ENCODE measurements around the gene SEMA5A.

Gene SEMA5A

GRCh38 chr5:9034649-9035048, 511.2 kb downstream of the SEMA5A start:
- no peaks in the 10 kb centered on the region for H3K36me3 ChIP-seq (ENCODE audit: insufficient read depth, low read length)
- no peak overlapping the region for H3K4me3 ChIP-seq (ENCODE audit: low read length)
- no peaks in the 10 kb centered on the region for H3K27me3 ChIP-seq (ENCODE audit: insufficient read depth, low read length)
- no peak overlapping the region for H2AFZ ChIP-seq (ENCODE audit: low read depth, low read length)
- H3K4me1 ChIP-seq (ENCODE audit: insufficient read depth, low read length) = peaks cover 33% of the 10 kb centered on the region
- H3K9me3 ChIP-seq (ENCODE audit: low read length) = no peaks in the 10 kb centered on the region

DNA sequence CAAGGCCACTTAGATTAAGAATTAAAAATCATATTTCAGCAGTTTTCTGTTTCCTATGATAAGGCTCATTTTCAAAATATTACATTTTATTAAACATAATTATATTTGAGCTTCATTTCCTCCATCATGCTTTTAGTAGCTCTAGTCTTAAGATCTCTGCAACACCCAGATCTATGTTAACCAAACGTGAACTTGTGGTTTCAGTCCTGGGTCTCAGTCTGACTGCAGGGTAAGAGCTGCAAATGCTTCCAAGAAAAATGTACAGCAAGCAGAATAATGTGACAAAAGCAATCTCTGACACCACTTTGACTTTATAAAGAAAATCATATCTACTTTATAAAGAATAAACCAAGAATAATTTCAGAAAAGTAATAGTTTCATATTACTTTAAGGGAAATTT, 512.4 kb downstream of the SEMA5A start:
- Histone ChIP-seq H3K36me3 (ENCODE audit: insufficient read depth, low read length) (no peaks in the 10 kb centered on the region), H3K27me3 (ENCODE audit: insufficient read depth, low read length) (no peaks in the 10 kb centered on the region), H3K4me1 (ENCODE audit: insufficient read depth, low read length) (peaks cover 33% of the 10 kb centered on the region), H2AFZ (ENCODE audit: low read depth, low read length) (no peak overlapping the region), H3K9me3 (ENCODE audit: low read length) (no peaks in the 10 kb centered on the region), H3K4me3 (ENCODE audit: low read length) (no peak overlapping the region)

DNA sequence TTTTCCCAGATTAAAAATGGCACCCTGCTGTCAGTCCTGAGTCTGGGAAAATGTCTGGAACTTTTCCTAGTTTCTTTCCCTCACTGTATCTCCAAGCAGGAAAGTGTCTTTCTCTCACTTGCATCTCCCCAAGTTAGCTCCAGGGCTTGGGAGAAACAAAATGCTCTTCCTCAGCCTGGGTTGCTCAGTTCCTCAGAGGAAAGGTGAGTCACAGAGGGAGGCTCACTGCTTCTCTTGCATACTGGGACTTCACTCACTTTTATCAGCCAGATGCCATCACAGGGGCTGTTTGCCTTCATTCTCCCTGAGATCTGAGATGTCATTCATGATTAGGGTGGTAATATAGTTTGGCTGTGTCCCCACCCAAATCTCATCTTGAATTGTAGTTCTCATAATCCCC, 519.9 kb downstream of the SEMA5A start:
- Histone ChIP-seq H3K36me3 (ENCODE audit: insufficient read depth, low read length) (no peaks in the 10 kb centered on the region), H3K4me3 (ENCODE audit: low read length) (no peak overlapping the region), H3K4me1 (ENCODE audit: insufficient read depth, low read length) (no peaks in the 10 kb centered on the region), H3K9me3 (ENCODE audit: low read length) (peaks cover 15% of the 10 kb centered on the region), H3K27me3 (ENCODE audit: insufficient read depth, low read length) (no peaks in the 10 kb centered on the region), H2AFZ (ENCODE audit: low read depth, low read length) (no peak overlapping the region)

GRCh38 chr5:9020996-9021395, 524.9 kb downstream of the SEMA5A start:
- no peak overlapping the region for H3K4me3 ChIP-seq (ENCODE audit: low read length)
- H2AFZ ChIP-seq (ENCODE audit: low read depth, low read length) = no peak overlapping the region
- peaks cover 12% of the 10 kb centered on the region for H3K9me3 ChIP-seq (ENCODE audit: low read length)
- H3K36me3 ChIP-seq (ENCODE audit: insufficient read depth, low read length) = no peaks in the 10 kb centered on the region
- peaks cover 13% of the 10 kb centered on the region for H3K4me1 ChIP-seq (ENCODE audit: insufficient read depth, low read length)
- no peaks in the 10 kb centered on the region for H3K27me3 ChIP-seq (ENCODE audit: insufficient read depth, low read length)

DNA sequence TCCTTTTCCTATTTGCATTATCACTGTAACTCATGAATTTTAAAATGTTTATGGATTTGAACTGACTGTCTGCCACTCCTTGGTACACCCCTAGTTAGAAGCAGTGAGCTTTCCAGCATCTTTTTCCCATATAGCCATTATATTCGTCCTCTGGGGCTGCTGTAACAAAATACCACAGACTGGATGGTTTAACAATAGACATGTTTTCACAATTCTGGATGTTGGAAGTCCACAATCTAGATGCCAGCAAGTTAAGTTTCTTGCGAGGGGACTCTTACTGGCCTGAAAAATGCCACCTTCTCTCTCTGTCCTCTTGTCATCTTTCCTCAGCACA, 530.0 kb downstream of the SEMA5A start:
- Histone ChIP-seq H3K36me3 (ENCODE audit: insufficient read depth, low read length) (no peaks in the 10 kb centered on the region), H3K9me3 (ENCODE audit: low read length) (peaks cover 1% of the 10 kb centered on the region)

DNA sequence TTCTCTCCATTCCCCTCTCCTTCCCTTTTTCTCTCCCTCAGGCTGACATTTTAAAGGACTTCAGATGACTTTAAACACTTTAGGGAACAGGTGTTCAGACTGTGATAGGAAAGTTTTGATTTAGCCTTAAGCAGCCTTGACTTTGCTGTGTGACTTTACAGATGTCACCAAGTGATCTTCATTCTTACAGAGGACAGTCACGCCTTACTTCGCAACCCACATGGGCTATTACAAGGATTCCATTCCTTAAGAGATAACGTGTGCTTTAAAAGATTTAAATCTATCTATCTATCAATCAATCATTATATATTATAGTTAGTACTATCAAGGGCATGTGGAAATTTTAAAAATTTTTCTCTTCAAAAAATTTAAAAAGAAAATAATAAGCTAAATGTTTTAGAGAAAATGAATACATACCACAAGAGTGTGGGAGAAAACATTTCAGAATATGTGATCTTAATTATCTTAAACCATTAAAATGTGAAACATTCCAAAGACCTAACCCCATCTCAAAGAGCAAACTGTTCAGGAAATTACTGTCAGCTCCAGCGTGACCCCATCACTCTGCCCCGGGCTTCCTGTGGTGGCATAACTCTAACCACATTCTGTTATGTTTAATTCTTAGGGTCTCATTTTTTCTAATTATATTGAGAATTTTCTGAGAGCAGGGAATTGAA, 530.5 kb downstream of the SEMA5A start:
- no peak overlapping the region for H2AFZ ChIP-seq (ENCODE audit: low read depth, low read length)
- no peaks in the 10 kb centered on the region for H3K36me3 ChIP-seq (ENCODE audit: insufficient read depth, low read length)
- no peak overlapping the region for H3K4me3 ChIP-seq (ENCODE audit: low read length)
- no peaks in the 10 kb centered on the region for H3K27me3 ChIP-seq (ENCODE audit: insufficient read depth, low read length)
- H3K4me1 ChIP-seq (ENCODE audit: insufficient read depth, low read length) = peaks cover 16% of the 10 kb centered on the region
- peaks cover 1% of the 10 kb centered on the region for H3K9me3 ChIP-seq (ENCODE audit: low read length)

More for the DNA sequence above, 530.0 kb downstream of the SEMA5A start:
- Histone ChIP-seq H2AFZ (ENCODE audit: low read depth, low read length) (no peak overlapping the region), H3K4me1 (ENCODE audit: insufficient read depth, low read length) (peaks cover 16% of the 10 kb centered on the region), H3K27me3 (ENCODE audit: insufficient read depth, low read length) (no peaks in the 10 kb centered on the region), H3K4me3 (ENCODE audit: low read length) (no peak overlapping the region)

- H3K4me1 ChIP-seq (ENCODE audit: insufficient read depth, low read length) = peaks cover 5% of the 10 kb centered on the region
- H3K36me3 ChIP-seq (ENCODE audit: insufficient read depth, low read length) = no peaks in the 10 kb centered on the region
- H3K9me3 ChIP-seq (ENCODE audit: low read length) = peaks cover 1% of the 10 kb centered on the region
- no peak overlapping the region for H3K4me3 ChIP-seq (ENCODE audit: low read length)
- no peak overlapping the region for H2AFZ ChIP-seq (ENCODE audit: low read depth, low read length)
- H3K27me3 ChIP-seq (ENCODE audit: insufficient read depth, low read length) = no peaks in the 10 kb centered on the region
These were observed 532.7 kb downstream of the SEMA5A start for GRCh38 chr5:9013147-9013546.

DNA sequence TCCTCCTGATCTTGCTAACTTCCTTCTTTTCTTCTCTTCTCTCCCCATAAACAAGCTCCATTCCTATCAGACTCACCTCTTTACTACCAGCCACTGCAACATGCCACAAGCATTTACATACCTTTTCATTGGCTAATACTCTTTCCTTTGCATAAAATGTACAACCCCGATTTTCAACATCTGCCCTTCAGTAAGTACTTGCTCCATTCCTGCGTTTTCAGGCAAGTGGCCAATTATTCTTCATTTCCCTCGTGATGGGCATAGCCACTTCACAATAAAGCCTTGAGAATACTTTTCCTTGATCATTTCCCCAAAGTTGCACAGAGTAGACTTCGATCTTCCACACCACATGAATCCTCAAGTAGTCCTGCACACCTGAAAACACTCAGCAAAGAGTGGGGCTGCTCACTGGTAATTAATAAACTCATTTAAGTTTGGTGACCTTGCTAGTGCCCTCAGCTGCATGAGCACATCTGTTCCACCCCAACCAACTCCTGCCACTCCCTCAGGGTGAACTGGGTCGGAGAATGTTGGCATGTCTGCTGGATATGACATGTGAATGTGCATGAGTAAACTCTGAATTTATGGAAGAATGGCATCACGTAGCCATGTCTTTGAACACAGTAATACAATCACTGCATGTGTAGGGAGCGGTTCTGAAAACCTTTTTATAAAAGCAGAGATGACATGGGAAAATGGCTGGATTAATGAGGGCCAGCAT, 535.8 kb downstream of the SEMA5A start:
- Histone ChIP-seq H3K27me3 (ENCODE audit: insufficient read depth, low read length) (no peaks in the 10 kb centered on the region), H2AFZ (ENCODE audit: low read depth, low read length) (no peak overlapping the region), H3K4me3 (ENCODE audit: low read length) (no peak overlapping the region), H3K4me1 (ENCODE audit: insufficient read depth, low read length) (no peaks in the 10 kb centered on the region), H3K9me3 (ENCODE audit: low read length) (no peaks in the 10 kb centered on the region), H3K36me3 (ENCODE audit: insufficient read depth, low read length) (no peaks in the 10 kb centered on the region)

DNA sequence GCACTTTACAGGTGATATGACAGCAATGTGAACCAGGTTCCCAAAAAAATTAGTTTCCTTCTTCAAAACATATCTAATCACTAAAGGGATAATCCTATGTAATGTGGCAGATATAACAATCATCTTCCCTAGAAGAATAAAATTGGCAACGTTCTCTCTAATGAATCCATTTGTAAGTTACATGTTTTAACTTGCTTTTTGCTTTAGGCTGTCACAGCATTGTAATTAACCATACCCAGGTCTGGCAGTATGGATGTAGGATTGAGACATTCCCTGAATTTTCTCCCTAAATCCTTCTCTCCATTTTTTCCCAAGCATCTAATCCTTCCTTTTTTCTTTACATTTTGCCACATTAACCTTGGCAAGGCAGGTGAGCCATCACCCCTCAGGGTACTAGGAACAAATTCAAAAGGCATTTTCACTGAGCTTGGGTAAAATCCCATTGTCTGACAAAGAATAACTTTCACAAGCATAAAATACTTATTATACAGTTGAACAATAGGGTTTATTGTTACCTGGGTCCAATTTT, 548.3 kb downstream of the SEMA5A start:
- H3K4me3 ChIP-seq (ENCODE audit: low read length) = no peak overlapping the region
- H3K36me3 ChIP-seq (ENCODE audit: insufficient read depth, low read length) = no peaks in the 10 kb centered on the region
- no peaks in the 10 kb centered on the region for H3K4me1 ChIP-seq (ENCODE audit: insufficient read depth, low read length)
- no peaks in the 10 kb centered on the region for H3K9me3 ChIP-seq (ENCODE audit: low read length)
- H2AFZ ChIP-seq (ENCODE audit: low read depth, low read length) = no peak overlapping the region
- no peaks in the 10 kb centered on the region for H3K27me3 ChIP-seq (ENCODE audit: insufficient read depth, low read length)

DNA sequence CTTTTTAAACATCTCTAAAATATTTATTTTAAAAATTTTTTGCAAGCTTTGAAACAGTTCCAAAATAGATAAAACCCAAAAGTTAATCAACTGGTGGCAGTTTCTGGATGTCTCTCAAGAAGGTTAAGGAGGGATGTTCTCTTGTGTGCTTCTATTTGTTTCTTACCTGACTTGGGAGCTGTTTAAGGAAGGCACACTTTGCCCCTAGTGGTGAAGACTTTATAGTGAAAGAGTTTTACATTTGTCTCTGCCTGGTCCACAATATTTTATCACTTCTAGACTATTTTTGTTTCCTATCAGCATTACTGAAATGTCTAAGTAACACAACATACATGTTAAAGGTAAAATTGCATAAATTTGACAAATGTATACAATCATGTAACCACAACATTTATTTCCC, 552.8 kb downstream of the SEMA5A start:
- H2AFZ ChIP-seq (ENCODE audit: low read depth, low read length) = no peak overlapping the region
- H3K27me3 ChIP-seq (ENCODE audit: insufficient read depth, low read length) = no peaks in the 10 kb centered on the region
- no peaks in the 10 kb centered on the region for H3K9me3 ChIP-seq (ENCODE audit: low read length)
- no peaks in the 10 kb centered on the region for H3K4me1 ChIP-seq (ENCODE audit: insufficient read depth, low read length)
- no peaks in the 10 kb centered on the region for H3K36me3 ChIP-seq (ENCODE audit: insufficient read depth, low read length)
- H3K4me3 ChIP-seq (ENCODE audit: low read length) = no peak overlapping the region
